IPS DF 4.7 (cell line): Measurements from ENCODE around the gene ONECUT1.
"Not testable (repeated sequence)": the region's sequence is repeated elsewhere in the genome, so short reads cannot be mapped to it uniquely, and the experiment has no call there.

ENCODE experiments used
- DNase-seq: peaks from one replicate; pipeline ENCODE4 v3.0.0-alpha.2; 2013; ENCODE audit warnings: low spot score; ENCODE audit errors: extremely low read depth

Gene ONECUT1

DNA sequence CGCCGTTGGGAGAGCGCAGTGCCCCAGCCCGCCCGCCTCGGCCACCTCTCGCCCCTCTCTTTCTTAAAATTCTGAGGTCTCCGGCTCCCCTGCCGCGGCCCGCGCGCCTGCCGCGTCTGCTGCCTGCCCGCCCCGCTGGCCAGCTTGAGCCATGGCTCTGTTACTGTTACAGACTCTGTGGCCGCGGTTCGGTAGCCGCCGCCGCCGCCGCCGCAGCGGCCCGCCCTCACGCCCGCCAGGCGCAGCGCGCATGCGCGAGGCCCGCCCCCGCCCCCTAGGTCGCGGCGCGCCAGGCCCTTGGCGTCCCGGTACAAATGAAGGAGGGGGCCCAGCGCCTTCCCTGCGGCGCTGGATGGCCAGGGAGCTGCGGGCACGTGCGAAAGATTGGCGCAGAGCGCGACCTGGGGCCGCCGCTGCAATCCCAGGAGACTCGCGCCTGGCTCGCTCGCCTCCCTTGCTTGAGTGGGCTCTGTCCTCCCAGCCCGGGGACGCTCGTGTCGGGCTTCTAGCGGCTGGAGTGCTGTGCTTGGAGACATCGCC lies at the start of gene ONECUT1:
TSS of gene ONECUT1 (minus strand) at position 168 of the 540 bp plus-strand sequence. CDS start 452 bp downstream, outside the sequence.
- no peak for DNase-seq

GRCh38 chr15:52834379-52834778 lies 44.2 kb upstream of the ONECUT1 start:
- no peak for DNase-seq

- not testable (repeated sequence) for DNase-seq
Measured at GRCh38 chr15:52824169-52824942, 34.2 kb upstream of the ONECUT1 start.

DNA sequence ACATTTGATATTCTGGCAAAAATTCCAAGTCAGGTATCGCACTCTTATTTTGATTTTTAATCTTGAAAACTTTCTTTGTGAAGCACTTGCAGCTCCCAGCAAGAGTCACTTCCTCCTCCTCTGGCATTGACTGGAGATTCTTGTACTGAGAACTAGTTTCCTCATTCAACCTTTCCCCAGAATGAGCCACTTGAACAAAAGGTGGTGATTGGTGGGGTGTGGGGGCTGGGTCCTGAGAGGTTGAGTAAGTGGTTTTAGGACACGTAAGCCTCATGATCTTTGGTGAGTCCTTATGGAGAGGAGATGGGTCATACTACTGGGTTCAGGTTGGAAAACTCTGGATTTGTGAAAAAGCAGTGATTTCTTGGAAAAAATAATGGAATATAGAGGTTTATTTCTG lies 32.3 kb upstream of the ONECUT1 start:
- DNase-seq = no peak

GRCh38 chr15:52819253-52819652 lies 29.1 kb upstream of the ONECUT1 start:
- DNase-seq = no peak

- DNase-seq = not testable (repeated sequence)
Measured at GRCh38 chr15:52815899-52816298, 25.8 kb upstream of the ONECUT1 start.

- DNase-seq = no peak
Measured at GRCh38 chr15:52808996-52809395, 18.9 kb upstream of the ONECUT1 start.

DNA sequence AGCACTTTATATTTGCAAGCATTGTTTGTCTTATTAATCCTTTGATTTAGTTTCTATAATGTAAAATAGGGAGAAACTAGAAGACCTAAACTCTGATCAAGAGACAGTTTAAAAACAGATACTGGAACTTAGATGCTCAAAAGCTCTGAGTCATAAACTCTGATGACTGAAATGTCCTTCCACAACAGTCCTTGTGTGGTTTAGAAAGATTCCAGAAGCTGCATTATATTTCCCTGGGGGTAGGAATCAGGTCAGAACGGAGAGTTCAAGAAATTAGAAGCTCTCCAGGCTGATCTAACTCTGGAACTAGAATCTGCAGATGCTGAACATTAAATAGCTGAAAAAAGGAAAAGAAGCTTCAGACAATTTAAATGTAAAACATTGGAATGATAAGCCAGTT lies 18.3 kb upstream of the ONECUT1 start:
- DNase-seq = no peak

GRCh38 chr15:52806284-52806655 lies 16.1 kb upstream of the ONECUT1 start:
- no peak for DNase-seq

GRCh38 chr15:52805351-52806283 lies 15.5 kb upstream of the ONECUT1 start:
- no peak for DNase-seq

DNA sequence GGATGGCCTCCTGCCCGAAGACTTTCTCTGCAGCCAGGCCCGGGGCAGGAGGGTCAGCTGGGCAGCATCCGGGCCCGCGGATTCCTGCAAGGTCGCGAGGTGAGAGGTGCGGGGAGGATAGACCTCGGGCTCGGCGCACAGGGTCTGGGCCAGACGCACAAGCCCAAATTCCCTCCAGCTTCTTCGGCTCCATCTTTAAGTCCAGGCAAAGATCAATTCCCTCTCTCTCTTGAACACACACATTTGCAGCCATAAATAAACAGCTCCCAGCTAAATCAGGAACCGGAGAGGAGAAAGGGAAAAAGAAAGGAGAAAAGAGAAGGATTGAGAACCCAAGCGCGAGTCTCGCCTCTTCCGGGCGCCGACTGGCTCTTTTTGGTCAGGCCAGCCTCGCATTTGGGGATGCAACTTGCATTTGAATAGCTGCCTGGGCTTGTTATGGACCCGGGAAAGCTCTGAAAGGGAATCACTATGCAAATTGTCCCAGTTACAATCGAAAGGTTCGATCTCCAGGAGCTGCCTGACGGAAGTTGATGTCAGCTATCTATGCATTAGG lies 14.5 kb upstream of the ONECUT1 start:
- no peak for DNase-seq

- DNase-seq = no peak
Measured at GRCh38 chr15:52803467-52804306, 13.6 kb upstream of the ONECUT1 start.

GRCh38 chr15:52803108-52803466 lies 13.0 kb upstream of the ONECUT1 start:
- no peak for DNase-seq

DNA sequence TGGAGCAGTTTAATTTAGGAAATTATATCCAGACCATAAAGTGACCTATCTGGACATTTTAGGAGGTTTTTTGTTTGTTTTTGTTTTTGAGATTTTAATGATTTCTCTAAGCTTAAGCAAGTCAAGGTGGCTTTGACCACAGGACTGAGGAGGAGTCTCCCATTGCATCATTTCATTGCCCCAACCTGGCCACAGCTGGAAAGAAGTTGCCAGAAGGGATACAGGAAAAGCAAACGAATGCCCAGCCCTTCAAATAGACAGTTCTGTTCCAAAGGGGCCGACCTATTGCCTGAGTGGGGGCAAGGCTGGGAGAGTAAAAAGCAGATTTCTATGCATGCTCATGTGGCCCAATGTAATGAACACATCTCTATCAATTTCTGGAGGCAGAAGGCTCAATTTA lies 12.0 kb upstream of the ONECUT1 start:
- DNase-seq = no peak

- DNase-seq = no peak
Measured at GRCh38 chr15:52801748-52802085, 11.6 kb upstream of the ONECUT1 start.

DNA sequence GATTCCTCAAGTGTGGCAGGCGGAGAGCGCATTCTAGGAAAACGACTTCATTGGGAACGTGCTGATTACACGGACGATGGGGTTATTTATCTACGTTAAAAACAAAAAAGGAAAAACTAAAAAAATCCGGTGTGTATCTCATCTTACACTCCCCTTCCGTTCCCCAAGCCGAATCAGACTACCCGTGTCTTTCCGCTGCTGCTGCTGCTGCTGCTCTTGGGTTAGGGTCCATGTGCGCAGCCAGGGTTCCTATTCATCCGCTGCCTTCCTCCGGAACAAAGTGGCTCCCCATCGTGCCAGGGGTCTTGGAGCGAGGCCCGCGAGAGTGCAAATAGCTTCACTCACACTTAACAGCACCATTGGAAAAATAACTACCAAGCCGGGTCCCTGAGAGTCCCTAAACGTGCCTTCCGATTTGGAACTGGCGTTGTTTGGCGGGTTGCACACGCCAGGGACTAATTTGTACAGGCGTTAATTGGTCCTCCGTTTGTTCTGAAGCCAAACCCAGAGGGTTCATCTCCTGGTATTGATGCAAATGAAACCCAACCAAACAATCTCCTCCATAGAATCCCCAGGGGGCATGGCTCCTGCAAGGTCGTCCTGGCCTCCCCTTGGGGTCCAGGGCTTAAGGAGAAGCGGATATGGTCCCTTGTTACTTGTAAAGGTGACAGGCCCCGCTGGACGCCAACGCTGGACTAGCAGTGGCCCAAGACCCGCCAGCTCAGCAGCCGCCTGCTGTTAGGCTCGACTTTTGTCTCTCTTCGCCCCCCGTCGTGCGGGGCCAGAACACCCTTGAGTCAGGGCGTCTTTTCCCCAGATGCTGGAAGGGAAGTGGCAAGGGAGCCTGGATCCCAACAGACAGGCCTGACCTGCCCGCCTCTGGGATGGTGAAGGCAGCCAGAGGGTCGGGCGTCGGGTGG lies 11.0 kb upstream of the ONECUT1 start:
- no peak for DNase-seq

DNA sequence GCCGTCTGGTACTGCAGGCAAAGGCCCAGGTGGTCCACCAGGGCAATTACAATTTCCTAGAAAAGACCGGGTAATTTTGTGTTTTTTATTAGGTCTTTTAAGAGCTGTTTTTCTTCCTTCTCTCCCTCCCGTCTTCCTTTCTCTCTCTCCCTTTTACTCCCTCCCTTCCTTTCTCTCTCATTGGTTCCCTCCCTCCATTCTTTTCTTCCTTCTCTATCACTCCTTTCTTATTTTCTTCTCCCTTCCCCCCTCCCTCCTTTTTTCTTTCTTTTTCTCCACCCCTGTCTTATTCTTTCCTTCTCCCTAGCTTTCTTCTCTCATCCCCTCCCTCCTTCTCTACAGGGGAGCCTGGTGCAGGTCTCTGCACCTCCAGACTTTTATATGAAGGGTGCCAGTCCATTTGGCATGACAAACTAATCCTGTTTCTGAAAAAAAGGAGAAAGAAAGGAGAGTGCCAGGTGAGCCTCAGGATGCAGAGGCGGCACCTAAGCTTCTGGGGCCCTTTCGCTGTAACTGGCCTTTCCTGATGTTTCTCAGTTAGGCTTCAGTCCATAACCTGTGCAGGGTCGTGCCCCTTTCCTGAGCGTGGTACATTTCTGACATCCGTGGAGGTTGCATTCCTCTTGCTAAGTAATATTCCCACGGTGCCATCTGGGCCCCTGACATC lies 9.1 kb upstream of the ONECUT1 start:
- no peak for DNase-seq

DNA sequence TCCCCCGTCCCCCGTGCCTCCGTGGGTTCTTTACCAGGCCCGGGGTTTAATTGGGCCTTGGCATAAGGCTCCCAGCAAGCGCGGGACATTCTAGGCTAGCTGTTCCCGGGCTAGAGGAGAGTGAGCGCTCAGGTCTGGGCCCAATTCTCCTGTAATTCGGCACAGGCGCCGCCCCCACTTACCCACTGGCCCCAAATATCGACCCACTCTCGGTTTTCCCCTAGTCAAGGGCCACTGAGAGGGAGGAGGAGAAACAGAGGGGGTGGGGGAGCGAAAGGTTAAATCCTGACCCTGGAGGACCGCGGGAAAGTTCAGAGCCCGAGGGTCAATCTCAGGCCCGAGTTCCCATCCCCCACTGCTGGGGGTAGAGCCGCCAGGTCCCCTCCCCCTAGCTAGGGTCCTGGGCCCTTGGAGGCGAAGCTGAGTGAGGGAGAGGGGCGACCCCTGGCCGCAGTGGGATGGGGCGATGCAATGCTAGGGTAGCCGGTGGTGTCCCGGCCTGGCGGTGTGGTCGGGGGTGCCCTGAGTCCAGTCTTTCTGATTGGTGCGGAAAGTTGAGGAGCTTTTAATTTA lies 8.5 kb upstream of the ONECUT1 start:
- DNase-seq = no peak
